ENCODE data around the gene ABLIM3.
"Not testable (repeated sequence)": the region's sequence is repeated elsewhere in the genome, so short reads cannot be mapped to it uniquely, and the experiment has no call there.

Gene ABLIM3

GRCh38 chr5:149265068-149265465 lies 123.8 kb downstream of the ABLIM3 start:
- Histone ChIP-seq H3K9me3 (ENCODE audit: control insufficient read depth, low read length) (peaks cover 16% of the 10 kb centered on the region), H3K4me3 (ENCODE audit: low read length) (no peak overlapping the region), H3K9ac (ENCODE audit: low read length) (no peak overlapping the region), H3K4me1 (ENCODE audit: control insufficient read depth, insufficient read depth, low read length) (no peaks in the 10 kb centered on the region), H3K27me3 (replicated peaks; ENCODE audit: control insufficient read depth, insufficient read depth, low read length) (peaks cover 4% of the 10 kb centered on the region), H3K36me3 (ENCODE audit: control insufficient read depth, insufficient read depth, low read length, severe bottlenecking) (no peaks in the 10 kb centered on the region)
- no peak for DNase-seq (ENCODE audit: low read depth)

GRCh38 chr5:149265597-149265996 lies 124.3 kb downstream of the ABLIM3 start:
- peak; percentile 55 for DNase-seq (ENCODE audit: low read depth)
- peaks cover under 1% of the 10 kb centered on the region for H3K4me1 ChIP-seq (ENCODE audit: control insufficient read depth, insufficient read depth, low read length)
- no peaks in the 10 kb centered on the region for H3K36me3 ChIP-seq (ENCODE audit: control insufficient read depth, insufficient read depth, low read length, severe bottlenecking)
- no peak overlapping the region for H3K9ac ChIP-seq (ENCODE audit: low read length)
- peaks cover 4% of the 10 kb centered on the region for H3K27me3 ChIP-seq (replicated peaks; ENCODE audit: control insufficient read depth, insufficient read depth, low read length)
- peaks cover 16% of the 10 kb centered on the region for H3K9me3 ChIP-seq (ENCODE audit: control insufficient read depth, low read length)
- no peak overlapping the region for H3K4me3 ChIP-seq (ENCODE audit: low read length)

- Histone ChIP-seq H3K9me3 (ENCODE audit: control insufficient read depth, low read length) (peaks cover 16% of the 10 kb centered on the region), H3K4me3 (ENCODE audit: low read length) (no peak overlapping the region), H3K36me3 (ENCODE audit: control insufficient read depth, insufficient read depth, low read length, severe bottlenecking) (no peaks in the 10 kb centered on the region), H3K4me1 (ENCODE audit: control insufficient read depth, insufficient read depth, low read length) (peaks cover 9% of the 10 kb centered on the region), H3K27me3 (replicated peaks; ENCODE audit: control insufficient read depth, insufficient read depth, low read length) (peaks cover 4% of the 10 kb centered on the region), H3K9ac (ENCODE audit: low read length) (no peak overlapping the region)
- no peak for DNase-seq (ENCODE audit: low read depth)
These were observed 126.1 kb downstream of the ABLIM3 start for GRCh38 chr5:149267241-149267973.

- Histone ChIP-seq H3K9ac (ENCODE audit: low read length) (no peak overlapping the region), H3K36me3 (ENCODE audit: control insufficient read depth, insufficient read depth, low read length, severe bottlenecking) (no peaks in the 10 kb centered on the region), H3K27me3 (replicated peaks; ENCODE audit: control insufficient read depth, insufficient read depth, low read length) (peaks cover 4% of the 10 kb centered on the region), H3K4me3 (ENCODE audit: low read length) (no peak overlapping the region), H3K4me1 (ENCODE audit: control insufficient read depth, insufficient read depth, low read length) (peaks cover 12% of the 10 kb centered on the region), H3K9me3 (ENCODE audit: control insufficient read depth, low read length) (peaks cover 16% of the 10 kb centered on the region)
- DNase-seq (ENCODE audit: low read depth) = peak; percentile 82
These were observed 127.8 kb downstream of the ABLIM3 start for GRCh38 chr5:149268928-149269557.

- peaks cover 16% of the 10 kb centered on the region for H3K9me3 ChIP-seq (ENCODE audit: control insufficient read depth, low read length)
- peak overlapping the region; percentile 93 for H3K4me3 ChIP-seq (ENCODE audit: low read length)
- H3K9ac ChIP-seq (ENCODE audit: low read length) = peak overlapping the region; percentile 88
- H3K4me1 ChIP-seq (ENCODE audit: control insufficient read depth, insufficient read depth, low read length) = peaks cover 18% of the 10 kb centered on the region
- DNase-seq (ENCODE audit: low read depth) = peak; percentile 48
- no peaks in the 10 kb centered on the region for H3K27me3 ChIP-seq (replicated peaks; ENCODE audit: control insufficient read depth, insufficient read depth, low read length)
- no peaks in the 10 kb centered on the region for H3K36me3 ChIP-seq (ENCODE audit: control insufficient read depth, insufficient read depth, low read length, severe bottlenecking)
These were observed 130.0 kb downstream of the ABLIM3 start for GRCh38 chr5:149271195-149271715.

- Histone ChIP-seq H3K4me3 (ENCODE audit: low read length) (peak within 1 kb of the TSS; percentile 93), H3K9ac (ENCODE audit: low read length) (peak within 1 kb of the TSS; percentile 88), H3K27me3 (replicated peaks; ENCODE audit: control insufficient read depth, insufficient read depth, low read length) (no peaks in the 10 kb centered on the region), H3K36me3 (ENCODE audit: control insufficient read depth, insufficient read depth, low read length, severe bottlenecking) (no peaks in the 10 kb centered on the region), H3K9me3 (ENCODE audit: control insufficient read depth, low read length) (peaks cover 16% of the 10 kb centered on the region), H3K4me1 (ENCODE audit: control insufficient read depth, insufficient read depth, low read length) (peaks cover 23% of the 10 kb centered on the region)
- DNase-seq (ENCODE audit: low read depth) = peak; percentile 80
These were observed 130.6 kb downstream of the ABLIM3 start, which contains the start of gene AFAP1L1 for GRCh38 chr5:149271716-149272563. AFAP1L1 (plus strand) TSS chr5:149271859; CDS start chr5:149271969, 110 bp downstream.

- Histone ChIP-seq H3K4me3 (ENCODE audit: low read length) (peak overlapping the region; percentile 93), H3K9me3 (ENCODE audit: control insufficient read depth, low read length) (peaks cover 14% of the 10 kb centered on the region), H3K9ac (ENCODE audit: low read length) (peak overlapping the region; percentile 88), H3K4me1 (ENCODE audit: control insufficient read depth, insufficient read depth, low read length) (peaks cover 31% of the 10 kb centered on the region)
- not testable (repeated sequence) for DNase-seq (ENCODE audit: low read depth); H3K27me3 ChIP-seq (replicated peaks; ENCODE audit: control insufficient read depth, insufficient read depth, low read length); H3K36me3 ChIP-seq (ENCODE audit: control insufficient read depth, insufficient read depth, low read length, severe bottlenecking)
These were observed 131.5 kb downstream of the ABLIM3 start for GRCh38 chr5:149272781-149273180.

GRCh38 chr5:149273237-149273636 lies 131.9 kb downstream of the ABLIM3 start:
- Histone ChIP-seq H3K9me3 (ENCODE audit: control insufficient read depth, low read length) (peaks cover 10% of the 10 kb centered on the region), H3K27me3 (replicated peaks; ENCODE audit: control insufficient read depth, insufficient read depth, low read length) (no peaks in the 10 kb centered on the region), H3K36me3 (ENCODE audit: control insufficient read depth, insufficient read depth, low read length, severe bottlenecking) (no peaks in the 10 kb centered on the region), H3K9ac (ENCODE audit: low read length) (peak overlapping the region; percentile 11), H3K4me3 (ENCODE audit: low read length) (peak overlapping the region; percentile 93), H3K4me1 (ENCODE audit: control insufficient read depth, insufficient read depth, low read length) (peaks cover 36% of the 10 kb centered on the region)
- DNase-seq (ENCODE audit: low read depth) = no peak

- H3K36me3 ChIP-seq (ENCODE audit: control insufficient read depth, insufficient read depth, low read length, severe bottlenecking) = no peaks in the 10 kb centered on the region
- H3K4me3 ChIP-seq (ENCODE audit: low read length) = no peak overlapping the region
- peaks cover 43% of the 10 kb centered on the region for H3K4me1 ChIP-seq (ENCODE audit: control insufficient read depth, insufficient read depth, low read length)
- no peaks in the 10 kb centered on the region for H3K27me3 ChIP-seq (replicated peaks; ENCODE audit: control insufficient read depth, insufficient read depth, low read length)
- H3K9ac ChIP-seq (ENCODE audit: low read length) = no peak overlapping the region
- H3K9me3 ChIP-seq (ENCODE audit: control insufficient read depth, low read length) = peaks cover 3% of the 10 kb centered on the region
- DNase-seq (ENCODE audit: low read depth) = no peak
These were observed 132.7 kb downstream of the ABLIM3 start for GRCh38 chr5:149273950-149274349.

- DNase-seq (ENCODE audit: low read depth) = peak; percentile 36
- peaks cover 53% of the 10 kb centered on the region for H3K4me1 ChIP-seq (ENCODE audit: control insufficient read depth, insufficient read depth, low read length)
- H3K36me3 ChIP-seq (ENCODE audit: control insufficient read depth, insufficient read depth, low read length, severe bottlenecking) = no peaks in the 10 kb centered on the region
- H3K4me3 ChIP-seq (ENCODE audit: low read length) = no peak overlapping the region
- H3K9ac ChIP-seq (ENCODE audit: low read length) = no peak overlapping the region
- H3K27me3 ChIP-seq (replicated peaks; ENCODE audit: control insufficient read depth, insufficient read depth, low read length) = no peaks in the 10 kb centered on the region
- H3K9me3 ChIP-seq (ENCODE audit: control insufficient read depth, low read length) = no peaks in the 10 kb centered on the region
These were observed 133.6 kb downstream of the ABLIM3 start for GRCh38 chr5:149274939-149275338.

GRCh38 chr5:149277801-149278200 lies 136.5 kb downstream of the ABLIM3 start:
- peak; percentile 31 for DNase-seq (ENCODE audit: low read depth)
- Histone ChIP-seq H3K36me3 (ENCODE audit: control insufficient read depth, insufficient read depth, low read length, severe bottlenecking) (no peaks in the 10 kb centered on the region), H3K27me3 (replicated peaks; ENCODE audit: control insufficient read depth, insufficient read depth, low read length) (no peaks in the 10 kb centered on the region)

More at GRCh38 chr5:149277801-149278200, 136.5 kb downstream of the ABLIM3 start:
- no peaks in the 10 kb centered on the region for H3K9me3 ChIP-seq (ENCODE audit: control insufficient read depth, low read length)
- H3K9ac ChIP-seq (ENCODE audit: low read length) = peak overlapping the region; percentile 73
- H3K4me3 ChIP-seq (ENCODE audit: low read length) = peak overlapping the region; percentile 52
- H3K4me1 ChIP-seq (ENCODE audit: control insufficient read depth, insufficient read depth, low read length) = peaks cover 52% of the 10 kb centered on the region
